SIG-M5 treated with dmso at 0.1 percent for 504 hours (cell line): ENCODE data around the gene MRPL40.
A peak's percentile ranks its signal among the peaks of the same experiment; 100 is the strongest.
"Not testable (repeated sequence)": the region's sequence is repeated elsewhere in the genome, so short reads cannot be mapped to it uniquely, and the experiment has no call there.

Source experiments
- DNase-seq: peaks from one replicate; lab custom pipeline; 2025; ENCODE audit not compliant: unreplicated experiment; lab: John Stamatoyannopoulos, UW

Gene MRPL40

GRCh38 chr22:19406846-19407245 is 25.5 kb upstream of the MRPL40 start:
- DNase-seq: no peak

- no peak for DNase-seq
These were observed 24.4 kb upstream of the MRPL40 start for GRCh38 chr22:19407649-19408606.

GRCh38 chr22:19410941-19411689 is 21.2 kb upstream of the MRPL40 start:
- DNase-seq: no peak

- no peak for DNase-seq
These were observed 20.7 kb upstream of the MRPL40 start for GRCh38 chr22:19411690-19412045.

- DNase-seq: no peak
These were observed 19.9 kb upstream of the MRPL40 start for GRCh38 chr22:19412478-19412877.

GRCh38 chr22:19412923-19413322 is 19.4 kb upstream of the MRPL40 start:
- DNase-seq: no peak

- peak; percentile 17 for DNase-seq
These were observed 13.3 kb upstream of the MRPL40 start for GRCh38 chr22:19419086-19419463.

GRCh38 chr22:19419464-19420178 is 12.7 kb upstream of the MRPL40 start:
- peak; percentile 13 for DNase-seq

GRCh38 chr22:19420321-19420720 is 12.0 kb upstream of the MRPL40 start:
- DNase-seq: no peak

- DNase-seq: no peak
These were observed 9.7 kb upstream of the MRPL40 start for GRCh38 chr22:19422440-19423301.

- no peak for DNase-seq
These were observed 8.2 kb upstream of the MRPL40 start for GRCh38 chr22:19424186-19424500.

GRCh38 chr22:19429950-19430889 is 2.1 kb upstream of the MRPL40 start:
- DNase-seq: peak; percentile 84

GRCh38 chr22:19430890-19431541 is 1.3 kb upstream of the MRPL40 start:
- no peak for DNase-seq

- DNase-seq: peak; percentile 66
These were observed 654 bp upstream of the MRPL40 start, which contains the start of gene HIRA for GRCh38 chr22:19431649-19432132. TSS of gene HIRA (minus strand) at chr22:19431733. CDS start at chr22:19431476, 257 bp downstream.

GRCh38 chr22:19434401-19434800 is 2.1 kb downstream of the MRPL40 start:
- DNase-seq: no peak

- DNase-seq: no peak
These were observed 2.7 kb downstream of the MRPL40 start for GRCh38 chr22:19434829-19435580.

GRCh38 chr22:19436444-19437161 is 4.3 kb downstream of the MRPL40 start:
- not testable (repeated sequence) for DNase-seq
